HG03175 (cell line): ENCODE results near the gene EFCAB13.

Source experiments
- ATAC-seq: cut with Tn5 transposase; IDR thresholded peaks from one replicate; pipeline ENCODE4 v1.9.1; 2021; ENCODE audit warnings: mild to moderate bottlenecking, moderate library complexity; ENCODE audit not compliant: unreplicated experiment

Gene EFCAB13, protein sequence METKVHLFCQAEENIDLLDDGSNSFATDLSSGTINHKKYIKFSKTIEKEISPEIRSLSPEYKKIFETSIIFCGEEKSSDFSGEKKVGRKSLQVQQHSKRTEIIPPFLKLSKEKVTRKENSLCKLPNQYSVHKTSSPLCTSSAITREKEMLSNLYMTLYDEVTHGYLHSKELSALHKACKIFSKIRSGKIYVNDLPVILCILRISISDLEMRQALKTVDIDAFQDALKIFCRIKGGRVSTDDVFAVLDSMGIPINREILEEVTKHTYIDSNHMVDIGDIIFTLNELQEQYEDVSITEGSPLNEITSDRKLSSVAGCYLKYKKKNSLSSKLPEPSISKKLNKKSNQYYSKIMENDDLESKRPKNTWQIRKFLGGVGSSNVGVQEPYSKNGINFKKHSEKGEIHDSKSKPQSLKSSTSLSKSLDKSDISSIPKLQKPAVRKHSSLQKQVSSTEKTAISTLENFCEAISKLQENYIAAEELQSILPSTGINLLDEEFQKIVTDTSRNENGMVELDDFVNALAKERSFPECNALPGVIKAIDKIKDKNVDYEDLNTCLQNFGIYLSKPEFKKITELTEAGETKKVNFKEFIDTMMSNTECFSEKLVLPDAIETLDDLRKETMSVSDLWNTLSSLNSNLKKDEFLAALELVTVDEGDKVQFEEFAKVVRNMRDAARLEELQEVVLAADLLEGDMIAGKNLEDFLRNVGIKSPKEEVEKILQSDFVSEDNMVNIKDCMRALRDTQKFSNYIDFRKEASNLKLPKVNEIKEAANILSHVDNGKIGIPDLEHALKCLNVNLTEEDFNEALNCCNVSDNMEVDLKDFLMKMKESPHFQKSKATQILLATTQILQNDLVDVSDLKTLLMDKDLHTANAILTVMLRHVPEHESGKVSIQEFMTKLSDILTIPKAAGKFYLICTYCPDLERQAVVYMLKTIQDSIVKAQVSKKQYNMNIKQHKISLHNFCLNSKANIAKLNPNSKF

DNA sequence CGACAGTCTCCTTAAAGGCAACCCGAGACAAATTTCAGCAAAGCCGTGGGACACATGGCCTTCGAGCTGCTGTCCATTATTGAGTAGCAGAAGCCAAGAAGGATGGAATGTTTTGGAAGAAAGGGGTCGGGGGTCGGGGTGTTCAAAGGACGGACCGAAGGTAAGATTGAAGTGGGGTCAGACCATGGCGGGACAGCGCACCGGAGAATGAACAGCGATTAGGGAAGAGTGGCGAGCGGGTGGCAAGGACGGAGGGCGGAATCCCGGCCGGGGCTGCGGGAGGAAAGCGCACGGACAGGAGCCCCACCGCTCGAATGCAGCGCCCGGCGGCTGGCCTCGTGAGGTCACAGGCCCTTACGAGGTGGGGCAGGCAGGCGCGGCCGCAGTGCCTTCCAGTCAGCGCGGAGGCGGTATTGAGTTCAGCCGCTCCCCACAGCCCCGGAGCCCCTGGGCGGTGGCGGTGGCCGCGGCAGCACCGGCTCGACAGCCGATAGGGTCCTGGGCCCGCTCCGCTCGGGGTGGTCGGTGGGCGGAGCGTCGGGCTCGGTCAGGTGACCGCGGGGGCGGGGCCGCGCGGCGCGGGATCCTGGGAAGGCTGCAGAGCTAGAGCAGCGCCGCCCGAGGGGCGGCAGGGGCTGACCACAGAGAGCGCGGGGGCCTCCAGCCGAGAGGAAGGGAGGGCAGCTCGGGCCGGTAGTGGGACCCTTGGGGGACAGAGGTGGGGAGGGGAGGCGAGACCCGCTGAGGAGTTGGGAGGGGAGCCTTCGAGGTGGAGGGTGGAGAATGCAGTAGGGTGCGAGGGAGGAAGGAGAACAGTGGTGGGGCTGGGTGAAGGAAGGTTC is at the start of gene EFCAB13:
EFCAB13 (plus strand) TSS at position 574 of the 842 bp plus-strand sequence. CDS start 4,399 bp downstream, outside the sequence.
- peak; percentile 79 for ATAC-seq

DNA sequence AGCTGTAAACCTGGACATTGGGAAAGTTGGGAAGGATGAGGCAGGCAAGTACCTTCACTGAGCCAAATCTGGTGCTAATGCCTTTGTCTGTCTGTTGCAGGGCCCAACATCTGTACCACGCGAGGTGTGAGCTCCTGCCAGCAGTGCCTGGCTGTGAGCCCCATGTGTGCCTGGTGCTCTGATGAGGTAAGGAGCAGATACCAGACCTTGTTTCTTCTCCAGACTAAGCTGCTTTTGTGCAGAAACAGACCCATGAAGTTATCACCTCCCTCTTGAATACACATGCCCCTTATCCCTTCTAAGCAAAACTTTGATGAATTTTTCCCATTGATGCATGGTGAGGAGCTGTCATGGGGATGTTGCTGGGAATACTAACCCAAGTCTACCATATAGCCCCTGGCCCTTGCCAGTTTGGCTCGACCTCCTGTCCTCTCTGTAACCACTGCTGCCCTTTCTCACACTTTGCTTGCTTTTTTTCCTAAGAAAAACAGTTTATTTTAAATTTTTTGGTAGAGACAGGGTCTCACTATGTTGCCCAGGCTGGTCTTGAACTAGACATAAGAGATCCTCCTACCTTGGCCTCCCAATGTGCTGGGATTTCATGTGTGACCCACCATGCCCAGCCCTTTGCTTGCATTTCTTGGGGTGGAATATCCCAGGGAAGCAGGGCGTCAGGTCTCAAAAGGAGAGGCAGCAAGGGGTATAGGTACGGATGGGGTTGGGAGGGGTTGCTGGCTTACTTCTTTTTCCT is 49.3 kb upstream of the EFCAB13 start:
- no peak for ATAC-seq

DNA sequence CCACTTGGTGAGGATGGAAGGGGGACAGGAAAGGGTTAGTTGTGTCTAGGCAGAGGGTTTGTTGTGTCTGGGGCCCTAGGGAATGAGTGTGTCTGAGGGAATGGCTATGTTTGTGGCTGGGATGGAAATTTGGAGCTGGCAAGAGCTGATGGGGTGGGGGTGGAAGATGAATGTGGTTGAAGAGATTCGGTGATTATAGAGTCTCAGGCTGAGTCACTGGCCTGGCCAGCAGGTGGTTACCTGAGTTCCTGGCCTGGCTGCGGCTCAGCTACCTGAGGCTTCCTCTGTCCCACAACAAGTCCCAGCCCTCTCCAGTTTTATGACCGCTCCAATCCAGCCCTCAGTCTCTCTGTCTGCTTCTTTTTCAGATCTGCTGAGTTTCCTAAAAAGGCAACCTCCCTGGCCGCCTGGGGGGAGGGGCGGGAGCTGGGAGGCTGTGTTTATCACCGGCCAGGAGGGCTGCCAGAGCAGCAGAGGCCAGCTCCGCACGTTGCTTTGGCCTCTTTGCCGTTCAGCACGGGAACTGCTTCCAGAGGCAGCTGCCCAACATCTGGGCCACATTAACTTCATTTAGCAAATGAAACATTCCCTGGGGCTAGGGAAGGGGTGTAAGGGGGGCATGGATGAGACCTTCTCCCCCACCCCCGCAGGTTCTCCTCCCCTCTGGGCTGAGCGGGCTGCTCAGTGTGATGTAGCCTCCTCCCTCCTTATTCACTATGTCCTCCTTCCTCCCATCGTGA is 48.3 kb upstream of the EFCAB13 start:
- ATAC-seq: no peak

DNA sequence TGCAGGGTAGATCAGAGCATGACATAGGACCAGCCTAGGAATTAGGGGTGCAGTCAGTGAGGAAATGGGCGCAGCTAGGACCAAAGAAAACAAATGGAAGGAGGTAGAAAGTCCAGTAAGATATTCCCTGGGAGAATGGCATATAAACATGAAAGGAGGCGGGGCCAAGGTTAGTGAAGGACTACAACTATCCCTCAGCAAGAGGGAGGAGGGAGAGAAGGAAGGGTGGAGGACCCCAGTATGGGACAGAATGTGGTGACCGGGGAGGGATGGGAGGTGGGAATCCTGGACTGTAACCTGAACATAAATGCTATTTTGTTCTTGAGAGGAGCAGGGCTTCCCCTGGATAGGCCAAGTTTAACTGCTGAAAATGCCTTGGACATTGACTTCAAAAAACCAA is 47.3 kb upstream of the EFCAB13 start:
- ATAC-seq: no peak

DNA sequence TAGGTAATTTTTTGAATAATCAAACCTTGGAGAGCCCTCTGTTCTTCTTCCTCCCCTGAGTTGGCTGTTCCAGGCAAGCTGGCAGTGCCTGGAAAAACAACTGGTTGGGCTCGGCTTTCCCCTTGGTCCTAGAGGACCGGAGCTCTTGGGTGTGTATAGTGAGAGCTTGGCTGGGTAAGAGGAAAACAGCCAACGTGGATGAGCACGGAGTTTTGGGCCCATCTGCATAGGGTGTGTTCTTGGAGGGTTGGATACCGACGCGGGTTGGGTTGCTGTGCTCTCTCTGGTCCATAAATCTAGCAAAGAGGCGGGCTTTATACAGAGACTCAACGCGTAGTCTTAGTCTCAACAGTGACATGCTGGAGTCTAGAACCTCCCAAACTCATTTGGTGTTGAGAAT is 46.9 kb upstream of the EFCAB13 start:
- no peak for ATAC-seq

DNA sequence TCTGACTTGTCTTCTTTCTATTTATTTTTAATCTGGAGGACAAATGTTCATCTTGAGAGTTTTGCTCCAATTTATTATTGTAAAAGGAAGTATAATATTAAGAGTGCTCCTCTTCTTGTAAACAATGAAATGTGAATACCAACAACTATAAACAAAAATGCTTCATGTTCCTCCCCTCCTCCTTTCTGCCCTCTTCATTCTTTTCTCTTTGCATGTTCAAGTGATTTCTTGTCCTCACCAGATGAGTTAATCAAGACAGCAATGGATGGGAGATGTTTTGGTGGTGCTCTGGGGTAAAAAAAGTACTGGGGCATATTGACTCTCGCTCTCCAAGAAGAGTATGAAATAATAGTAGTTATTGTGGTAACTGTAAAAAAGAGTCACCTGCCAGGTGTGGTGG is 45.8 kb upstream of the EFCAB13 start:
- ATAC-seq: no peak

DNA sequence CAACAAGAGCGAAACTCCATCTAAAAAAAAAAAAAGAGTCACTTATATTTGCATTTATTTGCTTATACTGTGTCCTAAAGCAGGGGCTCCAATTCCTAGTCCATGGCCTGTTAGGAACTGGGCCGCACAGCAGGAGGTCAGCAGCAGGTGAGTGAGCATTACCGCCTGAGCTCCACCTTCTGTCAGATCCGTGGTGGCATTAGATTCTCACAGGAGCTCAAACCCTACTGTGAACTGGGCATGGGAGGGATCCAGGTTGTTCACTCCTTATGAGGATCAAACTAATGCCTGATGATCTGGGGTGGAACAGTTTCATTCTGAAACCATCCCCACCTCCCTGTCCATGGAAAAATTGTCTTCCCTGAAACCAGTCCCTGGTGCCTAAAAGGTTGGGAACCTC is 45.2 kb upstream of the EFCAB13 start:
- ATAC-seq: no peak

DNA sequence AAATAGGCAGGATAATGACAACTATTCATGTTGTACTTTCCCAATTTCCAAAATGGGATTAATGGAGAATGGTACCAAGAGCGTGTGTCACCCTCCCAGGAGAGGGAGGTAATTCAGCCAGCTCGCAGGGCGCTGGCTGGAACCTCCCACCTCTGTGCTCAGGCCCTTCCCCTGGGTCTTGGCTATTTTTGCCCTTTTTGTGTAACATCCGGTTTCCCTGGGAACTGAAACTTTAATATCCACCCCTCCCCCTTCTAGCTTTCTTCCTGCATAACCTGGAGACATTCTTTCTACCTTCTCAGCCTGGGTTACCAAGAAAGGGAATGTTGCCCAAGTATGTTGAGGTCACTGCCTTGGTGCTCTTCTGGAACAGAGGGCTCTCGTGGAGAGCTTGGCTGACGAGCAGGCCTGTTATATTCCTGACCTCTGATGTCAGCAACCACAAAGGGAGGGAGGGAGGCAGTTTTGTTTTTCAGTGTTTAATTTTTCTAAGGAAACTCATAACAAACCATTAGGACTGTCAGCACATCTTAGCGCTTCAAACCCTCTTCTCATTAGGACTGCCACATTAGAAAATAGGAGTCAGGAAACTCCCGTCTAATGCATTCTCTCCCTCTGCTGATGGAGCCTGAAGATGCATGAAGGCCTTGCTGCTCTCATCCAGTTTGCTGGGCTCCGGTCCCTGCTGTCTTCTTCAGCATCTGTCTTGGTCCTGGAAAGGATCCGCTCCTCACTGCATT is 44.5 kb upstream of the EFCAB13 start:
- peak; percentile 79 for ATAC-seq

DNA sequence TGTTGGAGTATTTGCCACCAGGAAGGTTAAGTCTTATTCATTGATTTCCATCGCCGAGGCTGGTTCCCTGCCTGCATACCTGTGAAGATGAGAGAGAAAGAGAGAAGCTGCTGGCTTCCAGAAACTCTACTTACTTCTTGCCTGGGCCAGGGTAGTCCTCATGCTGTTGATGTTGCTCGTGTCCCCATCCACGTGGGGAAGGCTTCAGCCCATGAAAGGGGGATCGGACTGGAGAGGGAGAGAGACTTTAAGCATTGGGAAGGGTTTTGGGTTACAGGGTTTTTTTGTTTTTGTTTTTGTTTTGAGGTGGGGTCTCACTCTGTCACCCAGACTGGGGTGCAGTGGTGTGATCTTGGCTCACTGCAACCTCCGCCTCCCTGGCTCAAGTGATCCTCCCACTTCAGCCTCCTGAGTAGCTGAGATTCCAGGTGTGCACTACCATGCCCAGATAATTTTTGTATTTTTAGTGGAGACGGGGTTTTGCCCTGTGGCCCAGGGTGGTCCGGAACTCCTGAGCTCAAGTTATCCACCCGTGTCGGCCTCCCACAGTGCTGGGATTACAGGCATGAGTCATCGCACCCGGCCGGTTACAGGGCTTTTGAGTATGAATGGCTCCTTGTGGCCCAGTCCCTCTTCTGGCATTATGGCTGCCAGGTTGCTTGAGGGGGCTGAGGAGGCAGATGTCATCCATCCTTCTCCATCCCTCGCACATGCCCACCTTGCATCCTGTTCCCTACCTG is 43.5 kb upstream of the EFCAB13 start:
- no peak for ATAC-seq

DNA sequence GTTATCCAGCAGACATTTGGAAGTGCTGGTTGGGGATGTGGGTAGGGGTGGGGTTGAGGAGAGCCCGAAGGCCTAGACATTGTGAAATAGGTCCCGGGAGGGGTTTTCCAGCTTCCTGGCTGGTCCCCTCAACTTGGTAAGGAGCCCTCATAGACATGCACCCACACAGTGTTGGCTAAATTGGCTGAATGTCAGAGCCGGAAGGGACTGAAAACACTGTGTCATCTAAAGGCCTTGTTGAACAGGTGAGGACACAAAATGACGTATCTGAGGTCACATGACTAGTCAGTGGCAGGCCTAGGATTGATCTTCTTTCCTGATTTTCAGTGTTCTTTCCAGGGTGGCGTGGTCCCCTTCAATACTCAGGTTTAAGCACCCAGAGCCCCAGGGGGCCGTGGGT is 42.5 kb upstream of the EFCAB13 start:
- ATAC-seq: no peak

DNA sequence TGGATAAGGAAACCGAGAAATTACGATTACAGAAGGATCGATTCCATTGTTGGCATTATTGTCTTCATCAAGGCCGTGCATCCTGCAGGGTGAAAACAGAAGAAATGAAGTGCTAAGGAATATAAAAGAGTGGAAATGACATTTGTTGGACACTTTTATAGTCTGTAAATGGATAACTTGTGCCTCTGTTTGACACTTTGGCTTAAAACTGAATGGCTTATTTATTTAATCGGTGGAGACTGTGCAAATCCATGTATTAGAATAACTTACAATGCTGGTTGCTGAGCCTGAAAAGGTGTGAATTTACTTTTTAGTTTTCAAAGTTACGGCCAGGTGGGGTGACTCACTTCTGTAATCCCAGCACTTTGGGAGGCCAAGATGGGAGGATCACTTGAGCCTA is 38.8 kb upstream of the EFCAB13 start:
- no peak for ATAC-seq

DNA sequence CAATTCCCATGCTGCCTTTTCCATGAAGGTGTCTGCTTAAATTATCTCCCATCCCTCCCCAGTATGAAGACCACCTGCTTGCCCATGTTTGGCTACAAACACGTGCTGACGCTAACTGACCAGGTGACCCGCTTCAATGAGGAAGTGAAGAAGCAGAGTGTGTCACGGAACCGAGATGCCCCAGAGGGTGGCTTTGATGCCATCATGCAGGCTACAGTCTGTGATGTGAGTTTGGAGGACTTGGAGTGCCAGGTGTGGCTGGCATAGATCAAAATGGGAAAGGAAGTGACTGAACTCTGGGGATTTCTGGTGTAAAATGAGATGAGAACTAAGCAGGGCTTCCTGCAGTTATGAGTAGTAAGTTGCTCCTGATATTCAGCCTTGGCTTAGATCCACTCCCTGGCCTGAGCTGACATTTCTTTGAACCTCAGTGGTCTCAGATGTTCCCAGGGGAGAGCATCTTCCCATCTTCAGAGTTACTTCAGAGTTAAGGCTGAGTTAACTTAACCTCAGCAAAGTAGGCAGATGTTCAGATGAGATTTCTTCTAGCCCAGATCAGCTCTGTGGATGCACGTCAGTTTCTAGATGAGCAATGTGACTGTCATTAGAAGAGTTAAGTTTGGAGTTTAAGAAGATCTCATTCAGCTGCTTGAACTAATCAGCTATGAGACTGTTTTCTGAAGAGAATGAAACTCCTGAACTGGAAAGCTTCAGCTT is 37.4 kb upstream of the EFCAB13 start:
- ATAC-seq: peak; percentile 67

DNA sequence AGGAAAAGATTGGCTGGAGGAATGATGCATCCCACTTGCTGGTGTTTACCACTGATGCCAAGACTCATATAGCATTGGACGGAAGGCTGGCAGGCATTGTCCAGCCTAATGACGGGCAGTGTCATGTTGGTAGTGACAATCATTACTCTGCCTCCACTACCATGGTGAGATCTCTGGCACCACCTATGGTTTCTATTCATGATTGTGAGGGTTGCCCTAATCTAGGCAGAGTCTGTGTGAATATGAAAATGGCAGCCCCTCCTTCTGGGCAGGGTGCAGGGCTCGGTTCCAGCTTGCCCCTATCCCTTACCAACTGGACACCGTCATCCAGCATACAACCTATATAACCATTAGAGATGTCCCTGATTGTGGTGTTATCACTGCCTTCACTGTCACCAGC is 36.7 kb upstream of the EFCAB13 start:
- peak; percentile 23 for ATAC-seq

DNA sequence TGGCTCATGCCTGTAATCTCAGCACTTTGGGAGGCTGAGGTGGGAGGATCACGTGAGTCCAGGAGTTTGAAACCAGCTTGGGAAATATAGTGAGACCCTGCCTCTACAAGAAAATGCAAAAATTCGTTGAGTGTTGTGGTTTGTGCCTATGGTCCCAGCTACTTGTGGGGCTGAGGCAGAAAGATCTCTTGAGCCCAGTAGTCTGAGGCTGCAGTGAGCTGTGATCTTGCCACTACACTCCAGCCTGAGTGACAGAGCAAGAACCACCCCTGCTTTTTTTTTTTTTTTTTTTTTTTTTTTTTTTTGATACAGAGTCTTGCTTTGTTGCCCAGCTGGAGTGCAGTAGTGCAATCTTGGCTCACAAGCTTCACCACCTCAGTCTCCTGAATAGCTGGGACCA is 36.1 kb upstream of the EFCAB13 start:
- no peak for ATAC-seq

DNA sequence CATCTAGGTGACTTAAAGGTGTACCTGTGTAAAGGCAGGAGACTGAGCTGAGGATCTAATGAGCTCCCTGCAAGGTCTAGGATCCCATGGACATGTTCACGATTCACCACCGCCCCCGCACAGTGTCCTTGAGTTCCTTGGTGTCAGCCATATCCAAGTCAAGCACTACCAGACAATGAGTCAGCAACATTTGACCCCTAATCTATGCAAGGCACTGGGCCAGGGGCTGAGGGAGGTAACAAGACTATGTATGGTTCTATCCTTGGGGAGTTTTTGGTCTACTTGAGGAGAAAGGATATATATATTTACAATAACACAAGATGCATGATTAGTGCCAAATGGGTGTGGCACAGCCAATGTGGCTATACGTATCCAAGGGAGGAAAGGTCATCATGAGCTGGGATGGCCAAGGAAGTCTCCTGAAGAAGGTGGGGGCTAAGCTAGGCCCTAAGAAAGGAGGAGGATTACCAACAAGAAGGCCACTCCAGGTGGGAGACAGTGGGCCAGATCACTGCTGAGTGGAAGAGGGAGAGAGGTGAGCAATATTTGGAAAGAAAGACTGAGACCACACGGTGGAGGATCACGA is 35.1 kb upstream of the EFCAB13 start:
- no peak for ATAC-seq

DNA sequence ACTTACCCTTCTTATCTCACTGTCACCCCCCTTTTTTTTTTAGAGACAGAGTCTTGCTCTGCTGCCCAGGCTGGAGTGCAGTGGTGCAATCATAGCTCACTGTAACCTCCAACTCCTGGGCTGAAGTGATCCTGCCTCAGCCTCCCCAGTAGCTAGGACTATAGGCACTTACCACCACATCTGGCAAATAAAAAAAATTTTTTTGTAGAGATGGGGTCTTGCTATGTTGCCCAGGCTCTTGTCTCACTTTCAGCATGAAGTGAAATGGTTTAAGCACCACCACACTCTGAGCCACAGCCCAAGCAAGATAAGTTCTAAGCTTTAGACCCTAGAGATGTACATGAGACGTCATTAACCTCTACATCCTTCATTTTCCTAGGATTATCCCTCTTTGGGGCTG is 34.5 kb upstream of the EFCAB13 start:
- ATAC-seq: no peak

DNA sequence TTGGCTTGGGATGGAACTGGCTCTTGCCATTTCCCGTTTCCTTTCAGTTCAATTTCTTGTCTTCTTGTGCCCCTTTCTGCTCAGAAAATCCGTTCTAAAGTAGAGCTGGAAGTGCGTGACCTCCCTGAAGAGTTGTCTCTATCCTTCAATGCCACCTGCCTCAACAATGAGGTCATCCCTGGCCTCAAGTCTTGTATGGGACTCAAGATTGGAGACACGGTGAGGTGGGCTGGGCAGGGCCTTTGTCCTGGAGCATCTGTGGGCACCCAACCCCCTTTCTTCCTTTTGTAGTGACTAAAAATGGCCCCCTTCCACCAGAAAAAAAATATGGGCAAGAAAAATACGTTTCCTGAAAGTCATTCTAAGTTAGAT is 32.9 kb upstream of the EFCAB13 start:
- ATAC-seq: no peak
